Measurements from ENCODE around the gene ZNF107. TPM values are rescaled to one million over a fixed set of nuclear protein-coding genes. Genes with fewer than 3 reads are reported as not detected.
A peak's percentile ranks its signal among the peaks of the same experiment; 100 is the strongest.

Gene ZNF107
- total RNA-seq, 2 experiments from 2014 or later, result 68.9 to 92.2 TPM

- peak overlapping the region; percentile 39 for H3K4me3 ChIP-seq (ENCODE audit: low read depth, low read length, poor library complexity, severe bottlenecking)
- POLR2A ChIA-PET, result interaction anchor here (0.6 to 8.3 kb wide), 5 partner anchors 11 to 202 kb away, joined by 3 to 105 read pairs (median 3); partner anchors contain the start of gene ZNF107
- TF ChIP-seq CTCF (conservative IDR thresholded peaks at IDR 0.05; ENCODE audit: low read length) (peak; percentile 63), EZH2phosphoT487 (IDR thresholded peaks at IDR 0.05; ENCODE audit: borderline replicate concordance, low read depth, low read length) (no peak)
- no peaks in the 10 kb centered on the region for H3K9me2 ChIP-seq (ENCODE audit: insufficient read depth, low read length)
- no peaks in the 10 kb centered on the region for H3K9me3 ChIP-seq (ENCODE audit: low read length)
- H3K27ac ChIP-seq (ENCODE audit: low read depth, low read length, poor library complexity, severe bottlenecking), result peak overlapping the region; percentile 99
- H3K36me3 ChIP-seq (ENCODE audit: insufficient read depth, low read length), result peaks cover 93% of the 10 kb centered on the region
- peaks cover 97% of the 10 kb centered on the region for H3K79me2 ChIP-seq (ENCODE audit: insufficient read depth, low read depth, low read length)
- no peaks in the 10 kb centered on the region for H4K20me1 ChIP-seq (ENCODE audit: insufficient read depth, low read length)
- intact Hi-C loops (cut with micrococcal nuclease; ENCODE audit: unreplicated experiment), result loop anchor here (5.0 to 10.0 kb wide), 4 partner anchors 128 to 378 kb away; no protein-coding TSS in a partner anchor
- peaks cover 82% of the 10 kb centered on the region for H3K4me1 ChIP-seq (ENCODE audit: insufficient read depth, low read length, poor library complexity, severe bottlenecking)
- H2AFZ ChIP-seq (ENCODE audit: low read length), result no peak overlapping the region
- peak; percentile 69 for DNase-seq (ENCODE audit: low spot score)
- CTCF ChIA-PET (ENCODE audit: unreplicated experiment), result no interaction called here
- H3K4me2 ChIP-seq (ENCODE audit: low read length), result peak overlapping the region; percentile 80
- no TSS peak for BruUV-seq (replicated peaks)
Measured at GRCh38 chr7:64685091-64685490, 19.2 kb downstream of the ZNF107 start.

- no peaks in the 10 kb centered on the region for H3K9me3 ChIP-seq (ENCODE audit: low read length)
- POLR2A ChIA-PET, result interaction anchor here (0.5 to 8.3 kb wide), 6 partner anchors 11 to 123 kb away, joined by 3 to 105 read pairs (median 16); partner anchors contain the start of gene ZNF107
- no peak for TF ChIP-seq CTCF (conservative IDR thresholded peaks at IDR 0.05; ENCODE audit: low read length)
- H3K9me2 ChIP-seq (ENCODE audit: insufficient read depth, low read length), result no peaks in the 10 kb centered on the region
- H3K79me2 ChIP-seq (ENCODE audit: insufficient read depth, low read depth, low read length), result peaks cover 97% of the 10 kb centered on the region
- CTCF ChIA-PET (ENCODE audit: unreplicated experiment), result no interaction called here
- peak overlapping the region; percentile 99 for H3K27ac ChIP-seq (ENCODE audit: low read depth, low read length, poor library complexity, severe bottlenecking)
- no peaks in the 10 kb centered on the region for H4K20me1 ChIP-seq (ENCODE audit: insufficient read depth, low read length)
- intact Hi-C loops (cut with micrococcal nuclease; ENCODE audit: unreplicated experiment), result loop anchor here (1.0 to 10.0 kb wide), 5 partner anchors 9 to 378 kb away; no protein-coding TSS in a partner anchor
- H3K36me3 ChIP-seq (ENCODE audit: insufficient read depth, low read length), result peaks cover 93% of the 10 kb centered on the region
- no TSS peak for BruUV-seq (replicated peaks)
- H3K4me2 ChIP-seq (ENCODE audit: low read length), result peak overlapping the region; percentile 80
- no peak overlapping the region for H2AFZ ChIP-seq (ENCODE audit: low read length)
- H3K4me1 ChIP-seq (ENCODE audit: insufficient read depth, low read length, poor library complexity, severe bottlenecking), result peaks cover 89% of the 10 kb centered on the region
- DNase-seq (ENCODE audit: low spot score), result no peak
- peak overlapping the region; percentile 39 for H3K4me3 ChIP-seq (ENCODE audit: low read depth, low read length, poor library complexity, severe bottlenecking)
Measured at GRCh38 chr7:64685741-64686140, 19.8 kb downstream of the ZNF107 start.

- Histone ChIP-seq H3K4me1 (ENCODE audit: insufficient read depth, low read length, poor library complexity, severe bottlenecking) (peaks cover 98% of the 10 kb centered on the region), H3K4me3 (ENCODE audit: low read depth, low read length, poor library complexity, severe bottlenecking) (peak overlapping the region; percentile 57), H3K36me3 (ENCODE audit: insufficient read depth, low read length) (peaks cover 93% of the 10 kb centered on the region), H2AFZ (ENCODE audit: low read length) (no peak overlapping the region), H3K4me2 (ENCODE audit: low read length) (peak overlapping the region; percentile 80), H3K9me2 (ENCODE audit: insufficient read depth, low read length) (no peaks in the 10 kb centered on the region), H3K27ac (ENCODE audit: low read depth, low read length, poor library complexity, severe bottlenecking) (peak overlapping the region; percentile 99), H4K20me1 (ENCODE audit: insufficient read depth, low read length) (no peaks in the 10 kb centered on the region), H3K79me2 (ENCODE audit: insufficient read depth, low read depth, low read length) (peaks cover 97% of the 10 kb centered on the region), H3K9me3 (ENCODE audit: low read length) (no peaks in the 10 kb centered on the region)
- DNase-seq (ENCODE audit: low spot score), result peak; percentile 93
- intact Hi-C loops (cut with micrococcal nuclease; ENCODE audit: unreplicated experiment), result loop anchor here (1.0 to 10.0 kb wide), 6 partner anchors 10 to 379 kb away; partner anchors contain the start of gene ZNF107
- ChIA-PET CTCF (ENCODE audit: unreplicated experiment) (interaction anchor here (1.2 kb wide), 1 partner anchor 13 kb away, joined by 5 read pairs; no protein-coding TSS in a partner anchor), POLR2A (interaction anchor here (0.6 to 8.3 kb wide), 10 partner anchors 8 to 263 kb away, joined by 3 to 105 read pairs (median 11); partner anchors contain the start of genes ZNF107 and ZNF138)
- TSS peak; percentile 97 for BruUV-seq (replicated peaks)
- TF ChIP-seq CTCF (conservative IDR thresholded peaks at IDR 0.05; ENCODE audit: low read length), result no peak
- TF ChIP-seq EZH2phosphoT487 (IDR thresholded peaks at IDR 0.05; ENCODE audit: borderline replicate concordance, low read depth, low read length), result no peak
Measured at GRCh38 chr7:64686493-64687184, 20.7 kb downstream of the ZNF107 start.

All from OCI-LY7 (cell line).